PC-3 (cell line): ENCODE data around the gene PIGA. TPM values are rescaled to one million over a fixed set of nuclear protein-coding genes. Genes with fewer than 3 reads are reported as not detected.

Experiments
- ATAC-seq: fragments of 200-7000 bp; cut with Tn5 transposase; 2 replicates; pipeline ENCODE4 v1.9.1; 2020; ENCODE audit warnings: mild to moderate bottlenecking, moderate library complexity
- BruUV-seq: library from RNA; stranded (reverse); fragments of 400-500 nt; replicated peaks from 2 replicates; lab custom pipeline; 2021; lab: Mats Ljungman, UMichigan
- CTCF ChIA-PET: fragments of 300-600 bp; sonication (Branson Sonifier 250); formaldehyde crosslinking; loops from one replicate; lab custom pipeline; 2022; ENCODE audit warnings: antibody characterized with exemption; lab: Charles Lee
- POLR2A ChIA-PET: fragments of 300-600 bp; sonication (Branson Sonifier 250); formaldehyde crosslinking; loops from one replicate; lab custom pipeline; 2022; ENCODE audit warnings: antibody characterized with exemption; ENCODE audit not compliant: unreplicated experiment; lab: Charles Lee
- DNase-seq: peaks from one replicate; pipeline ENCODE4 v3.0.0-alpha.2; 2015
- H2AFZ ChIP-seq: fragments of 300-600 bp; sonication (generic); 2 replicates; pipeline ENCODE4 v1.6.0; 2016; ENCODE audit warnings: antibody characterized with exemption, low read length
- H3F3A ChIP-seq: fragments of 300-600 bp; sonication (generic); one replicate; pipeline ENCODE4 v1.6.0; 2017; ENCODE audit warnings: antibody characterized with exemption, low read length, control low read depth, mild to moderate bottlenecking; ENCODE audit not compliant: unreplicated experiment
- H3K27ac ChIP-seq: fragments of 300-600 bp; sonication (generic); 2 replicates; pipeline ENCODE4 v1.5.1; 2016; ENCODE audit warnings: mild to moderate bottlenecking, low read length
- H3K27me3 ChIP-seq: fragments of 300-600 bp; sonication (generic); 2 replicates; pipeline ENCODE4 v1.6.1; 2016; ENCODE audit warnings: low read length, mixed read lengths
- H3K36me3 ChIP-seq: fragments of 300-600 bp; sonication (generic); 2 replicates; pipeline ENCODE4 v1.6.1; 2016; ENCODE audit warnings: low read depth, mixed run types, low read length, mixed read lengths
- H3K4me1 ChIP-seq: fragments of 300-600 bp; sonication (generic); 2 replicates; pipeline ENCODE4 v1.5.1; 2016; ENCODE audit warnings: low read length; ENCODE audit not compliant: insufficient read depth
- H3K4me2 ChIP-seq: fragments of 300-600 bp; sonication (generic); 2 replicates; pipeline ENCODE4 v1.6.0; 2016; ENCODE audit warnings: low read length
- H3K4me3 ChIP-seq: fragments of 300-600 bp; sonication (generic); 2 replicates; pipeline ENCODE4 v1.5.1; 2016; ENCODE audit warnings: mild to moderate bottlenecking, low read length, mixed read lengths
- H3K79me2 ChIP-seq: fragments of 300-600 bp; sonication (generic); 2 replicates; pipeline ENCODE4 v1.6.1; 2017; ENCODE audit warnings: low read length, mixed read lengths
- H3K9ac ChIP-seq: fragments of 300-600 bp; sonication (generic); 2 replicates; pipeline ENCODE4 v1.6.0; 2016; ENCODE audit warnings: mild to moderate bottlenecking, low read length
- H3K9me2 ChIP-seq: fragments of 300-600 bp; sonication (generic); replicated peaks from 2 replicates; pipeline ENCODE4 v1.6.1; 2016; ENCODE audit warnings: mixed run types, low read length, mixed read lengths
- H3K9me3 ChIP-seq: fragments of 300-600 bp; sonication (generic); 2 replicates; pipeline ENCODE4 v1.6.1; 2016; ENCODE audit warnings: low read length, mixed read lengths
- H4K20me1 ChIP-seq: fragments of 300-600 bp; sonication (generic); 2 replicates; pipeline ENCODE4 v1.6.1; 2016; ENCODE audit warnings: low read length, mixed read lengths
- EZH2 ChIP-seq: fragments of 300-600 bp; sonication (generic); IDR thresholded peaks from one replicate; pipeline ENCODE4 v1.6.1; 2017; ENCODE audit warnings: antibody characterized with exemption, mild to moderate bottlenecking, low read length; ENCODE audit not compliant: unreplicated experiment
- EZH2phosphoT487 ChIP-seq: fragments of 300-600 bp; sonication (generic); IDR thresholded peaks from 2 replicates; pipeline ENCODE4 v1.6.1; 2018; ENCODE audit warnings: mild to moderate bottlenecking, antibody characterized with exemption, low read length, borderline replicate concordance
- intact Hi-C: fragments of 100-400 bp; cut with micrococcal nuclease; formaldehyde crosslinking; loops from 2 replicates; pipeline ENCODE4 v1.9.0; 2023
- total RNA-seq: library from RNA; depleted of rRNA; stranded (reverse); fragments of >200 nt; gene quantifications from 2 replicates; pipeline ENCODE4 v1.2.3, GENCODE V29; 2014
- TF ChIP-seq, protein P1 (sequence below): fragments of 300-600 bp; sonication (generic); conservative IDR thresholded peaks from 2 replicates; pipeline ENCODE4 v1.5.1; 2017; ENCODE audit warnings: antibody characterized with exemption, low read depth, mild to moderate bottlenecking, low read length

PIGA gene
- total RNA-seq, 1 experiment from 2014 or later = 17.9 TPM

DNA sequence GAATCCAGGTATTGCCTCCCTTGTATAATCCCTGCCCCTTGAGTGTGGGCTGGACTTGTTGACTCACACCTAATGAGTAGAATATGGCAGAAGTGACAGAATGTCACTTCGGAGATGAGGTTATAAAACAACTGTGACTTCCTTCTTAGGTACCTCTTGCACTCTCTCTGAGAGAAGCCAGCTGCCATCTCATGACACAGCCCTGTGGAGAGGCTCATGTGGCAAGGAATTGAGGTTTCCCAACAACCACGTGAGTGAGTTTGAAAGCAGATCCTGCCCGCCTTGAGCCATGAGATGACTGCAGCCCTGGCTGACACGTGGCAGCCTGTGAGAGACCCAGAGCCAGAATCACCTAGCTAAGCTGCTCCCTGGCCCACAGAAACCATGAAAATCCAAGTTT, 33.4 kb downstream of the PIGA start:
- ChIA-PET CTCF (no interaction called here), POLR2A (no interaction called here)
- Histone ChIP-seq H3K9ac (no peak overlapping the region), H3K4me2 (no peak overlapping the region), H4K20me1 (no peaks in the 10 kb centered on the region), H3K36me3 (no peaks in the 10 kb centered on the region), H3K9me2 (no peaks in the 10 kb centered on the region), H2AFZ (no peak overlapping the region), H3K79me2 (no peaks in the 10 kb centered on the region), H3K27ac (no peak overlapping the region), H3K9me3 (no peaks in the 10 kb centered on the region), H3K4me1 (no peaks in the 10 kb centered on the region), H3K27me3 (no peaks in the 10 kb centered on the region), H3F3A (no peaks in the 10 kb centered on the region), H3K4me3 (no peak overlapping the region)
- DNase-seq = no peak
- no TSS peak for BruUV-seq
- intact Hi-C loops = loop anchor here (2.0 kb wide), 1 partner anchor 47 kb away; no protein-coding TSS in a partner anchor
- TF ChIP-seq EZH2phosphoT487 = no peak
- TF ChIP-seq, protein P1, sequence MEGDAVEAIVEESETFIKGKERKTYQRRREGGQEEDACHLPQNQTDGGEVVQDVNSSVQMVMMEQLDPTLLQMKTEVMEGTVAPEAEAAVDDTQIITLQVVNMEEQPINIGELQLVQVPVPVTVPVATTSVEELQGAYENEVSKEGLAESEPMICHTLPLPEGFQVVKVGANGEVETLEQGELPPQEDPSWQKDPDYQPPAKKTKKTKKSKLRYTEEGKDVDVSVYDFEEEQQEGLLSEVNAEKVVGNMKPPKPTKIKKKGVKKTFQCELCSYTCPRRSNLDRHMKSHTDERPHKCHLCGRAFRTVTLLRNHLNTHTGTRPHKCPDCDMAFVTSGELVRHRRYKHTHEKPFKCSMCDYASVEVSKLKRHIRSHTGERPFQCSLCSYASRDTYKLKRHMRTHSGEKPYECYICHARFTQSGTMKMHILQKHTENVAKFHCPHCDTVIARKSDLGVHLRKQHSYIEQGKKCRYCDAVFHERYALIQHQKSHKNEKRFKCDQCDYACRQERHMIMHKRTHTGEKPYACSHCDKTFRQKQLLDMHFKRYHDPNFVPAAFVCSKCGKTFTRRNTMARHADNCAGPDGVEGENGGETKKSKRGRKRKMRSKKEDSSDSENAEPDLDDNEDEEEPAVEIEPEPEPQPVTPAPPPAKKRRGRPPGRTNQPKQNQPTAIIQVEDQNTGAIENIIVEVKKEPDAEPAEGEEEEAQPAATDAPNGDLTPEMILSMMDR = no peak
- TF ChIP-seq EZH2 = no peak
- no peak for ATAC-seq

DNA sequence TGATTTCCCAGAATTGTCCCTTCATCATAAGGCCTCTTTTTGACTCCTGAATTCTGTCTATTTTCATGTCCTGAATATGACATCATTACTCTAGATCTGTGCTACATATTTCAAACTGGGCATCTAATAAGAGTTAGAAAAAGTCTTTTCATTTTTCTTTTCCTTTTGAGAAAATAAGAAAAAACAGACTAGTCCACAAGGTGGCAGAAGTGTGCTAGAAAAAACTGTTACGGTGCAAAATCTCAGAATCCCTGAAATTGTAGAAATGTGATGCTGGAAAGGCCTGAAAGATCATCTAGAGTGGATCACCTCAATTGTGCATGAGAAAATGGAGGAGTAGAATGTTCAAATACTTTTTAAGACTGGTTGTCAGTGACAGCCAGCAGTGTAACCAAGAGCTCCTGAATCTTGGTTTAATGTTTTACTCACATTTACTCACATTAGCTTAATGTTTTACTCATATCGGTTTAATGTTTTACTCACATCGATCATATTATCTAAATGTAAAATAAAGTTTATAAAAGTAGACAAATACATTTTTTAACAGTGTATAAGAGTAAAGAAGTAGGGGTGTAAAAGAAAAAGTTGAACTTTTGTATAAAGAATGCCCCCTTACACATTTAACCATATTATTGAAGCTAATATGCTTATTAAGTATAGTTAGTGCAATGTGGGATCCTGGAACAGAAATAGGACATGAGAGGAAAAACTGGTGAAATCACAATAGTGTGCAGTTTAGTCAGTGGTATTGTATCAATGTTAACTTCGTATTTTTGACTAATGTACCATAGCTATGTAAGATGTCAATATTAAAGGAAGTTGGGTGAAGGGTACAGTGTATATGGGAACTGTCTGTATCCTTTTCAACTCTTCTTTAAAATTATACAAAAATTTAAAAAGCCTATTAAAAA, 35.1 kb downstream of the PIGA start:
- Histone ChIP-seq H3K36me3 (no peaks in the 10 kb centered on the region), H3K27ac (no peak overlapping the region), H3K27me3 (no peaks in the 10 kb centered on the region), H3K9me2 (no peaks in the 10 kb centered on the region), H2AFZ (no peak overlapping the region), H3K4me2 (no peak overlapping the region), H3K9me3 (no peaks in the 10 kb centered on the region), H3F3A (no peaks in the 10 kb centered on the region), H4K20me1 (no peaks in the 10 kb centered on the region), H3K4me3 (no peak overlapping the region), H3K79me2 (no peaks in the 10 kb centered on the region), H3K9ac (no peak overlapping the region), H3K4me1 (no peaks in the 10 kb centered on the region)
- DNase-seq (peak; percentile 58), ATAC-seq (no peak; the same call in 1 of the 2 replicates)
- ChIA-PET CTCF (interaction anchor here (0.7 kb wide), 1 partner anchor 1056 kb away, joined by 3 read pairs; no protein-coding TSS in a partner anchor), POLR2A (no interaction called here)
- no TSS peak for BruUV-seq
- TF ChIP-seq, protein P1 = peak; percentile 71
- no peak for TF ChIP-seq EZH2
- intact Hi-C loops = loop anchor here (1.0 to 2.0 kb wide), 2 partner anchors 49 to 168 kb away; no protein-coding TSS in a partner anchor

DNA sequence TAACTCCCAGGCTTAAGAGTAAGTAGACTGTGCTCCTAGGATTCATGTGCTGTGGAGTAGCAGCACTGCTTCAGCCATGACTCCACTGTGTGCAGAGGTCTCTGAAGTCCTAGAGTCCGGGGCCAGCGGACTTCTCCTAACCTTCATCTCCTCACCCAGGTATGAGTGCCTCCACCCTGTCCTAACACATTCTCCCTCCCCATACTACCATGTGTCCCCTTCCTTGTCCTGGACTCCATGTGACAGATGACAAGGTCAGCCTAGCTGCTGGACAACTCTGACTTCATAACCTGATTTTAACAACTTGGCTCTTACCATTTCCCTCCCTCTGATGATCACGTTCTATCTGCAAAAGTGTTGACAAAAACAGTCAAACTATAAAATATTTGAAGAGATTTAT, 36.5 kb downstream of the PIGA start:
- no peak overlapping the region for H3K4me2 ChIP-seq
- DNase-seq (no peak), ATAC-seq (no peak)
- H4K20me1 ChIP-seq = no peaks in the 10 kb centered on the region
- TF ChIP-seq, protein P1 = no peak
- TF ChIP-seq EZH2 = no peak
- TF ChIP-seq EZH2phosphoT487 = no peak
- H3K27me3 ChIP-seq = no peaks in the 10 kb centered on the region
- ChIA-PET POLR2A (no interaction called here), CTCF (no interaction called here)
- intact Hi-C loops = no loop called here
- no peaks in the 10 kb centered on the region for H3K79me2 ChIP-seq
- no peaks in the 10 kb centered on the region for H3F3A ChIP-seq
- no peaks in the 10 kb centered on the region for H3K4me1 ChIP-seq
- H3K27ac ChIP-seq = no peak overlapping the region
- H3K9me2 ChIP-seq = no peaks in the 10 kb centered on the region
- no peaks in the 10 kb centered on the region for H3K36me3 ChIP-seq
- no TSS peak for BruUV-seq
- H2AFZ ChIP-seq = no peak overlapping the region; the same call in 1 of the 2 replicates
- no peaks in the 10 kb centered on the region for H3K9me3 ChIP-seq
- no peak overlapping the region for H3K9ac ChIP-seq
- H3K4me3 ChIP-seq = no peak overlapping the region
